ENCODE measurements around the gene RASSF7. TPM values are rescaled to one million over a fixed set of nuclear protein-coding genes. Genes with fewer than 3 reads are reported as not detected.

The RASSF7 gene
- total and polyA plus RNA-seq, 2 of the 8 experiments (the other 6 are each of a cell fraction or from before 2014, with no cell fraction given) = 22.3 to 43.9 TPM

GRCh38 chr11:579830-580601, 19.2 kb downstream of the RASSF7 start (continued):
- TF ChIP-seq CTBP2 (IDR thresholded peaks at IDR 0.05; ENCODE audit: borderline replicate concordance, insufficient read depth, insufficient read length, low read length) (no peak), ASH2L (IDR thresholded peaks at IDR 0.05; ENCODE audit: low read length) (no peak), BCL11A (IDR thresholded peaks at IDR 0.05; ENCODE audit: low read depth in 2 of 2, low read length in 2 of 2) (no peak), NANOG (IDR thresholded peaks at IDR 0.05; ENCODE audit: insufficient read depth, low read depth, low read length, poor library complexity, severe bottlenecking) (no peak), CBX8 (IDR thresholded peaks at IDR 0.05; ENCODE audit: borderline replicate concordance, low read depth, low read length) (no peak), BACH1 (IDR thresholded peaks at IDR 0.05; ENCODE audit: low read length) (no peak), POLR2A (IDR thresholded peaks at IDR 0.05; ENCODE audit: control extremely low read depth in 1 of 2, low read depth in 2 of 2, low read length in 2 of 2) (no peak), TEAD4 (IDR thresholded peaks at IDR 0.05; ENCODE audit: low read depth, low read length) (no peak)
